ENCODE results near the gene PEAK1. TPM values are rescaled to one million over a fixed set of nuclear protein-coding genes. Genes with fewer than 3 reads are reported as not detected.

The PEAK1 gene
- total RNA-seq, 2 donors from 2014 or later = 38.0 to 41.4 TPM

DNA sequence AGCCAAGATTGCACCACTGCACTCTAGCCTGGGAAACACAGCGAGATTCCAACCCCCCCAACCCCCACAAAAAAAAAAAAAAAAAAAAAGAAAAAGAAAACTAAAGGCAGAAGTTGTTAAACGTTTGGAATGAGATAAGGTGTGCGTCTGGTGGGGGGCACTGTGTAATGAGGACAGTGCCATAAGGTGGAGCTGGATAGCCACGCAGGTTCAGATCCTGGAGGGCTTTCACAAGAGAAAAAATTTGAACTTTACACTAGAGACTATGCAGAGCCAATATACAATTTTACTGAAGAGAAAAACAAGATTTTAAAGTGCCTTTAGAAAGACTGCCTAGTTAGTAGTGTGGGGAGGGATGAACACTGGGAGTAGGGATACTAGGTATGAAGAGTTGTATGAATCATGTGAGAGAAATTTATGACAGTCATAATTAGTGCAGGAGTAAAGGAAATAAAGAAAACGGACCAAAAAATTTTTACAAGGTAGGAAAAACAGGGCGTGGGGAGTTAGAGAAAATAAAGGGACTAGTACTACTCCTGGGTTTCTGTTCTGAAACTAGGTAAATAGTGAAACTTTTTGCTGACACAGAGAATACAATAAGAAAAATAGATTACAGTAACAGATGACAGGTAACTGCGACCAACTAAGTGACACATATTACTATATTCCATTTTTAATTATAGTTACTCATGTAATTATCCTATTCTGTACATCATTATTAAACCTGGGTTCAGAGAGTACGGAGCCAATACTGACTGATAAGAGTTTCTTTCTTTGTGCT lies 108.1 kb downstream of the PEAK1 start:
- DNase-seq (ENCODE audit: low spot score) = no peak
- Mint-ChIP-seq H3K4me1 (ENCODE audit: low read depth in 2 of 2) (peaks cover 11 to 13% of the 10 kb centered on the region in 2 donors), H3K36me3 (no peaks in the 10 kb centered on the region), H3K27ac (no peak overlapping the region), H3K27me3 (no peaks in the 10 kb centered on the region), H3K9me3 (no peaks in the 10 kb centered on the region), H3K4me3 (no peak overlapping the region)
- no peak for ATAC-seq

DNA sequence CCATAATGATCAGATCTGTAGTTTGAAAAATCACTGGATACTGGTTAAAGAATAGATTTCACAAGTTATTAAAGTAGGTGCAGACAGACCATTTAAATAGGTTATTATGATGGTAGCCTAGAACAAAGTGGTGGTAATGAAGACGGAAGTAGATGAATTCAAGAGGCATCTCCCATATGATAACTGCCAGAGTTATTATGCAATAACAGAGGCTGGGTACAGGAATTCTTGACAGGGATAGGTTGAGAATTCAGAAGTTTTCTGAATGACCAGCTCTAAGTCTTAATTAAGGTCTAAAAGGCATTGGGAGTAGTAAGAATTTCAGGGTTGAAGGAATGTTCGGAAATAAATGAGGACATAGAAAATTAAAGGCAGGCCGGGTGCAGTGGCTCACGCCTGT lies 108.9 kb downstream of the PEAK1 start:
- ATAC-seq = no peak
- Mint-ChIP-seq H3K27ac (no peak overlapping the region), H3K27me3 (no peaks in the 10 kb centered on the region), H3K4me1 (ENCODE audit: low read depth in 2 of 2) (peaks cover 11 to 13% of the 10 kb centered on the region in 2 donors), H3K36me3 (no peaks in the 10 kb centered on the region), H3K4me3 (no peak overlapping the region), H3K9me3 (no peaks in the 10 kb centered on the region)
- DNase-seq (ENCODE audit: low spot score) = no peak

- no peaks in the 10 kb centered on the region for H3K9me3 Mint-ChIP-seq
- peaks cover 11 to 13% of the 10 kb centered on the region in 2 donors for H3K4me1 Mint-ChIP-seq (ENCODE audit: low read depth in 2 of 2)
- H3K36me3 Mint-ChIP-seq = no peaks in the 10 kb centered on the region
- ATAC-seq (no peak), DNase-seq (ENCODE audit: low spot score) (no peak)
- H3K27me3 Mint-ChIP-seq = no peaks in the 10 kb centered on the region
- H3K27ac Mint-ChIP-seq = no peak overlapping the region
- H3K4me3 Mint-ChIP-seq = no peak overlapping the region
Observed at GRCh38 chr15:77309392-77309791, 110.5 kb downstream of the PEAK1 start.

DNA sequence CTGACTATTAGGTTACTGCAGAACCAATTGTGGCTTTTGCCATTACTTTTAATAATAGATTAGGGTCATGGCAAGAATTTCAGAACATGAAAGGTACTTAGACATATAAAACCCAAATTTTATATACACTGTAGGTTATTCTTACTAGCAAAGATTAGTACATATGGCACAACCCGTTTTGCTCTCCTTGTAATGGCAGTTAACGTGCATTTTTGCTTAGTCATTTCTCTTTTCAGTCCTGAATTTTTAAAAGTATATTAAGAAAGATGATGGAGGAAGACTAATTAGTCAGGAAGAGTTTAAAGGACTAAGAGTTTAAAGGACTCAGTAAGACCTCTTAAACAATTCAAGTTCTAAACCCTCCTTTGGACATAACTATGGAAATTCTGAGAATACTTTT lies 114.0 kb downstream of the PEAK1 start:
- H3K27me3 Mint-ChIP-seq = no peaks in the 10 kb centered on the region
- no peak for ATAC-seq
- peaks cover 11 to 12% of the 10 kb centered on the region in 2 donors for H3K4me1 Mint-ChIP-seq (ENCODE audit: low read depth in 2 of 2)
- no peaks in the 10 kb centered on the region for H3K36me3 Mint-ChIP-seq
- no peak overlapping the region for H3K4me3 Mint-ChIP-seq
- H3K9me3 Mint-ChIP-seq = no peaks in the 10 kb centered on the region
- no peak for DNase-seq (ENCODE audit: low spot score)
- H3K27ac Mint-ChIP-seq = no peak overlapping the region

GRCh38 chr15:77296773-77297337 lies 123.0 kb downstream of the PEAK1 start:
- H3K27ac Mint-ChIP-seq = no peak overlapping the region
- H3K4me1 Mint-ChIP-seq (ENCODE audit: low read depth in 2 of 2) = no peaks in the 10 kb centered on the region
- no peak overlapping the region for H3K4me3 Mint-ChIP-seq
- DNase-seq (ENCODE audit: low spot score) (no peak), ATAC-seq (no peak)
- H3K27me3 Mint-ChIP-seq = no peaks in the 10 kb centered on the region
- H3K9me3 Mint-ChIP-seq = no peaks in the 10 kb centered on the region
- no peaks in the 10 kb centered on the region for H3K36me3 Mint-ChIP-seq

DNA sequence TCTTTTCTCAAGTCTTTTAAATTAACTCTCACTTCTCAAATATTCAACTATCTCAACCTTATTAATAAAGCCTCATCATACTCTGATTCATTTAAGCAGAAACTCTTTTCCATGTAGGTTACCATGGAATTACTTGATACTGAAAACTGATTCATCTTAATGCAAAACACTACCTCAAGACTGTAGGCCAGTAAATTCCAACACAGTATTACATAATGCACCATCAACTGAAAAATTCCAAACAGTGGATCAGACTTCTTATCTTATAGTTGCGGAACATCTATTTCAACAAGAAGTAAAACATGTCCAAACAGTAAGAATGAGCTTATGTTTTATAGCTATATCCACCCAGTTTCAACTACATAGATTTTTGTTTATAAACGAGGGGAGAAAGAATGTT lies 124.5 kb downstream of the PEAK1 start:
- H3K4me1 Mint-ChIP-seq (ENCODE audit: low read depth in 2 of 2) = no peaks in the 10 kb centered on the region
- no peaks in the 10 kb centered on the region for H3K9me3 Mint-ChIP-seq
- no peak overlapping the region for H3K4me3 Mint-ChIP-seq
- no peaks in the 10 kb centered on the region for H3K36me3 Mint-ChIP-seq
- H3K27me3 Mint-ChIP-seq = no peaks in the 10 kb centered on the region
- ATAC-seq = no peak
- no peak overlapping the region for H3K27ac Mint-ChIP-seq
- no peak for DNase-seq (ENCODE audit: low spot score)

GRCh38 chr15:77292969-77293558 lies 126.8 kb downstream of the PEAK1 start:
- Mint-ChIP-seq H3K9me3 (no peaks in the 10 kb centered on the region), H3K27ac (no peak overlapping the region), H3K36me3 (no peaks in the 10 kb centered on the region), H3K4me3 (no peak overlapping the region), H3K27me3 (no peaks in the 10 kb centered on the region), H3K4me1 (ENCODE audit: low read depth in 2 of 2) (peaks cover 0 to 2% of the 10 kb centered on the region in 2 donors)
- ATAC-seq (no peak), DNase-seq (ENCODE audit: low spot score) (no peak)

GRCh38 chr15:77291107-77291506 lies 128.8 kb downstream of the PEAK1 start:
- H3K36me3 Mint-ChIP-seq = no peaks in the 10 kb centered on the region
- no peaks in the 10 kb centered on the region for H3K27me3 Mint-ChIP-seq
- H3K4me3 Mint-ChIP-seq = no peak overlapping the region
- no peak for ATAC-seq
- DNase-seq (ENCODE audit: low spot score) = no peak
- peaks cover 0 to 8% of the 10 kb centered on the region in 2 donors for H3K4me1 Mint-ChIP-seq (ENCODE audit: low read depth in 2 of 2)
- no peaks in the 10 kb centered on the region for H3K9me3 Mint-ChIP-seq
- H3K27ac Mint-ChIP-seq = no peak overlapping the region

DNA sequence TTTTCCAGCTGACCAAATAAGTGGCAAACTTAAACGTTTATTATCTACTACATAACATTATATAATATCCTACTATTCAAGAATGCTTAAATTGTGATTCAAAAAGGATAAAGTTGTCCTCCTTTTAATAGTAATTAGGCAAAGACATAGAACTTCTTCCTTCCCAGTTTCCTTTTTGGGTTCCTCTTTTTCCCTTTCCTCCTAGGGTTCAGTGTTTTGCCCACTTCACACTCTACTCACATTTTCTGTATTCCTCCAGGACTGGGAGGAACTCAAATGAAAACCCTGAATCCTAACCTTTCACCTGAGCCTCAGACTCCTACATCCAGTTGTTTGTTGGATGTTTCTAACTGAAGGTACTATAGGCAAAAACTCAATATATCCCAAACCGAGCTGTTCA lies 132.5 kb downstream of the PEAK1 start:
- ATAC-seq (no peak), DNase-seq (ENCODE audit: low spot score) (no peak)
- Mint-ChIP-seq H3K4me3 (no peak overlapping the region), H3K27ac (no peak overlapping the region), H3K4me1 (ENCODE audit: low read depth in 2 of 2) (peaks cover 0 to 8% of the 10 kb centered on the region in 2 donors), H3K36me3 (no peaks in the 10 kb centered on the region), H3K9me3 (no peaks in the 10 kb centered on the region), H3K27me3 (no peaks in the 10 kb centered on the region)

DNA sequence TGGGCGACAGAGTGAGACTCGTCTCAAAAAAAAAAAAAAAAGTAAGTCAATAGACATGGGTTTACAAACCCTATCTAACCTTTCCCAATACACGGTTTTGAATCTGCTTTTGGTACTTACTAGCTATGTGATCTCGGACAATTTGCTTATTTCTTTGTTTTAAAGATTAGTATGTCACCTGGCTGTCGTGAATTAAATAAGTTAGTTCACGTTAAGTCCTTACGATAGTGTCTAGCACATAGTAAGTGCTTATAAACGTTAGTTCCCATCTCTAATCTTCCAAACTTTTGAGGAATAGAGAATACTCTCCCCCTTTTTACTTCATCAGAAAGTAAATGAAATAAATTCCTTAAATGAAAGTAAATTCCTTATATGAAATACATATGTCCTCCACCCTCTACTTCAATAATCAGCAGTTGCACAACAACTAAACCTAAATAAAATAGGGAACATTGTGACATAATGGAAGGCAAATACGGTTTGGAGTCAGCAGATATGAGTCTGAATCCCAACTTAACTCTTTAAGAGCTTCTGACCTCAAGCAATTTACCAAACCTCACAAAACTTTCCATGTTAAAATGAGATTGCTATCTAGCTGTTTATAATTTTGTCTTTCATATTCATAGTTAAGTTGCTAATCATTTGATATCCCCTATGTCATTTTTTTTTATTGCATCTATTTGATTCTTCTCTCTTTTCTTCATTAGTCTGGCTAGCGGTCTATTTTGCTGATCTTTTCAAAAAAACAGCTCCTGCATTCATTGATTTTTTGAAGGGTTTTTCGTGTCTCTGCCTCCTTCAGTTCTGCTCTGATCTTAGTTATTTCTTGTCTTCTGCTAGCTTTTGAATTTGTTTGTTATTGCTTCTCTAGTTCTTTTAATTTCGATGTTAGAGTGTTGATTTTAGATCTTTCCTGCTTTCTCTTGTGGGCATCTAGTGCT lies 134.6 kb downstream of the PEAK1 start:
- no peak overlapping the region for H3K4me3 Mint-ChIP-seq
- peaks cover 0 to 8% of the 10 kb centered on the region in 2 donors for H3K4me1 Mint-ChIP-seq (ENCODE audit: low read depth in 2 of 2)
- DNase-seq (ENCODE audit: low spot score) (no peak), ATAC-seq (no peak)
- H3K36me3 Mint-ChIP-seq = no peaks in the 10 kb centered on the region
- no peak overlapping the region for H3K27ac Mint-ChIP-seq
- H3K27me3 Mint-ChIP-seq = no peaks in the 10 kb centered on the region
- no peaks in the 10 kb centered on the region for H3K9me3 Mint-ChIP-seq

GRCh38 chr15:77282333-77282732 lies 137.6 kb downstream of the PEAK1 start:
- no peak overlapping the region for H3K4me3 Mint-ChIP-seq
- no peak for DNase-seq (ENCODE audit: low spot score)
- no peak overlapping the region for H3K27ac Mint-ChIP-seq
- no peaks in the 10 kb centered on the region for H3K9me3 Mint-ChIP-seq
- no peaks in the 10 kb centered on the region for H3K27me3 Mint-ChIP-seq
- H3K4me1 Mint-ChIP-seq (ENCODE audit: low read depth in 2 of 2) = peaks cover 0 to 4% of the 10 kb centered on the region in 2 donors
- no peaks in the 10 kb centered on the region for H3K36me3 Mint-ChIP-seq
- no peak for ATAC-seq

DNA sequence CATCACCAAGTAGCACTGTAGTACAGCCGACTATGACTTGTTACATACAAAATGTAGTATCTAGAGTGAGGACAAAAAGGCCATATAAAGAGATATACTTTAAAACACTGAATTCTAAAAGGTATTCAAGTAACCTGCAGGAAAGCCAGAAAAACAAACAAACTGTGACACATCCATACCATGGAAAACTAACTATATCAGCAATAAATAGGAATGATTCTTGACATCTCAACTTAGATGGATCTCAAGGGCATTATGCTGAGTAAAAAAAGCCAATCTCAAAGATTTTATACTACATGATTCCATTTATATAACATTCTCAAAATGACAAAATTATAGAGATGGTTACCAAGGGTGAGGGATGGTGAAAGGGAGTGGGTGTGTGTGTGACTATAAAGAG lies 143.0 kb downstream of the PEAK1 start:
- no peak overlapping the region for H3K4me3 Mint-ChIP-seq
- H3K36me3 Mint-ChIP-seq = no peaks in the 10 kb centered on the region
- no peaks in the 10 kb centered on the region for H3K27me3 Mint-ChIP-seq
- DNase-seq (ENCODE audit: low spot score) (no peak), ATAC-seq (no peak)
- H3K4me1 Mint-ChIP-seq (ENCODE audit: low read depth in 2 of 2) = peaks cover 8 to 18% of the 10 kb centered on the region in 2 donors
- no peak overlapping the region for H3K27ac Mint-ChIP-seq
- no peaks in the 10 kb centered on the region for H3K9me3 Mint-ChIP-seq

DNA sequence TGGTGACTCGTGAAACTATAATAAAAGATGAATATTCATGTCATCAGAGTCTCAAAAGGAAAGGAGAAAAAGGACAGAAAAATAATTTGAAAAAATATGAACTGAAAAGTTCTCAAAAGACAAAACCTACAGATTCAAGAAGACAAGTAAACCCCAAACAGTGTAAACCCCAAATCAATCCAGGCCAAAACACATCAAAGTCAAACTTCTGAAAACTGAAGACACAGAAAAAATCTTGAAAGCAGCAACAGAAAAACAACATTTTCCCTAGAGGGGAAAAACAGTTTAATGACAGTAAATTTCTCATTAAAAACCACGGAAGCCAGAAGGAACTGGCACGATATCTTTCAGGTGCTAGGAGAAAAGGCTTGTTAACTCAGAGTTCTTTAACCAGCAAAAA lies 143.8 kb downstream of the PEAK1 start:
- no peak overlapping the region for H3K27ac Mint-ChIP-seq
- DNase-seq (ENCODE audit: low spot score) = no peak
- no peak for ATAC-seq
- no peaks in the 10 kb centered on the region for H3K9me3 Mint-ChIP-seq
- peaks cover 8 to 19% of the 10 kb centered on the region in 2 donors for H3K4me1 Mint-ChIP-seq (ENCODE audit: low read depth in 2 of 2)
- no peaks in the 10 kb centered on the region for H3K36me3 Mint-ChIP-seq
- no peaks in the 10 kb centered on the region for H3K27me3 Mint-ChIP-seq
- no peak overlapping the region for H3K4me3 Mint-ChIP-seq

All from natural killer cell treated with Interleukin-12 subunit alpha and Interleukin-12 subunit beta and Interleukin-15 and Interleukin-18, amount 100 ng/mL, for 72 hours (primary cell).